Stomach smooth muscle (tissue), 2 donors: Measurements from ENCODE around the gene DGCR8.

Experiments
- H3K27ac ChIP-seq: one replicate; pipeline ENCODE4 v1.7.0; 2013; ENCODE audit warnings: mild to moderate bottlenecking, low read length, inconsistent platforms
- H3K27me3 ChIP-seq, 2 donors: one replicate each; pipeline ENCODE4 v1.7.0; 2013; ENCODE audit warnings: low read length in 2 of 2; ENCODE audit not compliant: insufficient read depth in 2 of 2, control insufficient read depth in 1 of 2
- H3K36me3 ChIP-seq, 2 donors: one replicate each; pipeline ENCODE4 v1.7.0; 2013; ENCODE audit warnings: low read length in 2 of 2; ENCODE audit not compliant: control insufficient read depth in 2 of 2, insufficient read depth in 2 of 2
- H3K4me1 ChIP-seq: one replicate; pipeline ENCODE4 v1.7.0; 2013; ENCODE audit warnings: low read length; ENCODE audit not compliant: control insufficient read depth, insufficient read depth
- H3K4me3 ChIP-seq, 2 donors: one replicate each; pipeline ENCODE4 v1.7.0; 2013; ENCODE audit warnings: low read length in 2 of 2
- H3K9ac ChIP-seq, 2 donors: one replicate each; pipeline ENCODE4 v1.7.0; 2013; ENCODE audit warnings: low read length in 2 of 2, mild to moderate bottlenecking in 1 of 2
- H3K9me3 ChIP-seq, 2 donors: one replicate each; pipeline ENCODE4 v1.7.0; 2013; ENCODE audit warnings: low read length in 2 of 2; ENCODE audit not compliant: control insufficient read depth in 2 of 2
- donor health status: healthy.
- donor health status: Pancreatic carcinoma.

DGCR8 gene

DNA sequence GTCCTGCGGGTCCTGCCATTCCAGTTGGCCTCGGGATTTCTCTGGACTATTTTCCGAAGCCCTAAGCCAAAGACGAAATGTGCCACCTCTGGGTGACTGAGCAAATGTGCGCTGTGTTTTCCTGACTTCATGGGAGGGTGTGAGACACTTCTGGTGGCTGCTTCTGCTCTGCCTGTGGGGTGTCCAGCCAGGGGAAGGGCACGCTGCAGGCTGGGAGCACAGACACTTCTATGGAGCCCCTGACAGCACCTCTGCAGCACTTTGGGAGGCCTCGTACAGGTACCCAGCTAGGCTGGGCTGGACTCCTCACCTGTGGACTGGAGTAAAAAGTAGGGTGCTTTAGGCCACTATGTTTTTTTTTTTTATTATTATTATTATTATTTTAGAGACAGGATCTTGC, 41.5 kb upstream of the DGCR8 start:
- Histone ChIP-seq H3K36me3 (peaks cover 10 to 21% of the 10 kb centered on the region in 2 donors), H3K9me3 (no peaks in the 10 kb centered on the region), H3K9ac (no peak overlapping the region), H3K4me1 (peaks cover under 1% of the 10 kb centered on the region), H3K27me3 (no peaks in the 10 kb centered on the region), H3K4me3 (no peak overlapping the region), H3K27ac (no peak overlapping the region)

DNA sequence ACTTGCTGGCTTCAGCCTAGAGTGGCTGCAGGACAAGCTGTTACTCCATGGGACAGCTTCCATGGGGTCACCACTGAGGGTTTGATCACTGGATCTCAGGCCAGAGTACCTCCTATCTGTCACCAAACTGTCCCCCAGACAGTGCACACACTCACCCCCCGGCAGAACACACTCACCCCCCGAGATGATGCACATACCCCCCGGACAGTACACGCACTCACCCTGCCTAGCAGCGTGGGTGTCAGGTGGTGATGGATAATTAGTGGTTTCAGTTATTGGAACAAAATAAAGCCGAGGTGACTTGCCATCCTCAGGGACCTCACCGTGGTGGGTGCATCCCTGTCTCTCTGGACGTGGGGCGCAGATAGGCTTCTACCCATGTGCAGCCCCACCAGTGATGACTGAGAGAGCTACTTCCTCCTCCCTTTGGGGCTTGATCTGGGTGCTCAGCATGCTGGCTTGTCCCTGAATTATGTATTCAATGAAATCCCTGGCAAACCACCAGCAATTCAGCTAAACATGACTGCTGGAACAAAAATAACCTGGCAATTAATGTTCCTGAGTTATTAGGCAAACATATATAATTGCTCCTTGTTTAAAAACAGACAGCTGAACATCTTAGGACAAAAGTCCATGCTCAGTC, 40.2 kb upstream of the DGCR8 start:
- H3K4me1 ChIP-seq, result no peaks in the 10 kb centered on the region
- H3K27me3 ChIP-seq, result no peaks in the 10 kb centered on the region
- H3K9me3 ChIP-seq, result no peaks in the 10 kb centered on the region
- no peak overlapping the region for H3K9ac ChIP-seq
- no peak overlapping the region for H3K4me3 ChIP-seq
- no peak overlapping the region for H3K27ac ChIP-seq
- peaks cover 13 to 29% of the 10 kb centered on the region in 2 donors for H3K36me3 ChIP-seq

DNA sequence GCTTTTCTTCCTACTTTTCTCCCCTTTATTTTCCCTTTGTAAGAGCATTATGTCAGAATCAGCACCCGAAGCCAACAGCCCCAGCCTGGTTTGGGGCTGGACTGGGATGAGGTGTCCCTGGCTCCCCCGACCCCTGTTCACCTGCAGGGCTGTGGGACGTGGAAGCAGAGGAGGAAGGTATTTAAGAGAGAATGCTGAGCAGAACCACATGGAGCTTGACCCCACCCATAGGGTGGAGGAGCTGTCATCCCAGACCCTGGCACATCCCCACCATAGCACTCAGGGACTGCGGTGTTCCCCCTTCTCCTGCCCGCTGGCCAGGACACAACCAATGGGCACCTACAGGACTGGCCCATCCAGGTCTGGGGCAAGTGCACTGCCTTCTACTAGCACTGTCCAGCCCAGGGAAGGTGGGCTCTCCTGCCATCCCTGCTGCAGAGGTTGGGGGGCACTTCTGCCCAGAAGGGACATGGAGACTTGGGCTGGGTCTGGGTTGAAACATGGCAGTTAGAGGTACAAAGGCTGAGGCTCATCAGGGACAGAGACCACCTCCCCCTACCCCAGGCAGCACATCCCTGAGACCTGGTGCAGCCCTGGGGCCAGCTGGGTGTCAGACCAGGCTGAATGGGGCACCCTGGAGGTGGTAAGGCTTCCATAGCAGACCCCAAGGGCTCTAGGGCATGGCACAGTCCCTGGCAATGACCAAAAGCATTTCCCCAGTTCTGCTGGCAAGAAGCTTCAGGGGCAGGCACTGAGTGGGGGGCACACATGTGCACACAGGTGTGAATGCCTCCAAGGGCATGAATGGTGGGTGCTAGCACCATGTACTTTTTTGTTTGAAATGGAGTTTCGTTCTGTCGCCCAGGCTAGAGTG, 39.5 kb upstream of the DGCR8 start:
- no peaks in the 10 kb centered on the region for H3K4me1 ChIP-seq
- H3K9me3 ChIP-seq, result no peaks in the 10 kb centered on the region
- H3K9ac ChIP-seq, result no peak overlapping the region
- peaks cover 13 to 30% of the 10 kb centered on the region in 2 donors for H3K36me3 ChIP-seq
- H3K27ac ChIP-seq, result no peak overlapping the region
- no peak overlapping the region for H3K4me3 ChIP-seq
- no peaks in the 10 kb centered on the region for H3K27me3 ChIP-seq

DNA sequence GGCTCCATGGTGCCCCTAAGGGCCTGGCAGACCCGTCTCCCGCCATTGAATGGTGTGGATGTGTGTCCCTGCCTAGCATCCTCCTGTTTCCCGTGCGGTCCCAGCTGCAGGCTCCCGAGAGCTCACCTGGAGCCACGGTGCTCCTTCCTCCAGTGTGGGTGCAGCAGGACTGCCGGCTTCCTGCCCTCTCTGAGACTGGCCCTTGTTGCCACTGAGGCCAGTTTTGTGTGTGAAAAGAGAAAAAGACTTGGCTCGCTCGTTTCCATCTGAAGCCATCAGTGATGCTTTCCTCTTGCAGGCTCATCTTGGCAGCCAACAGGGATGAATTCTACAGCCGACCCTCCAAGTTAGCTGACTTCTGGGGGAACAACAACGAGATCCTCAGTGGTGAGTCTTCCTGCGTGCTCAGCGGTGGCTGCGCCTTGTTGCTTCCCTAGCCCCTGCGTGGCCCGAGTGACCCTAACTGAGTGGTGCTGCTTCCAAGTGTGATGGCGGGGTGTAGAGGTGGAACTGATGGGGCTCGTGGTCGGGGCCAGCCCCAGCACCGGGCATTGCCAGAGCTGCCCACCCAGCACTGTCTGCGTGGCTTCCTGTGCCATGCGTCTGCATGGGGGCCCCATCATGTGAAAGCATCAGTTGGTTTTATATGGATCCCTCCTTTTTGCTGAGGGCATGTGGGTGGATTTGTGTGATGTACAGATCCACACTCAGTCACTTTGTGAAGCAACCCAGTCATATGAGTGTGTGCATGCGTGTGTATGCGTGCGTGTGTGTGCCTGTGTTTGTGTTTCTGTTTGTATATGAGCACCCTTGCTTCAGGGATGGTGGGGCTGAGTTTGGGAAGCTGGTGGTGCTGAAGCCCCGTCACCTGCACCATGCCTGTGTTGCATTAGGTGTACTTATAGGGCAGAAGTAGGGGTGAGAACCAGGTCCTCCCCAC, 36.7 kb upstream of the DGCR8 start:
- no peaks in the 10 kb centered on the region for H3K9me3 ChIP-seq
- peaks cover 4 to 30% of the 10 kb centered on the region in 2 donors for H3K36me3 ChIP-seq
- no peaks in the 10 kb centered on the region for H3K27me3 ChIP-seq
- no peak overlapping the region for H3K4me3 ChIP-seq
- no peaks in the 10 kb centered on the region for H3K4me1 ChIP-seq
- no peak overlapping the region for H3K27ac ChIP-seq
- H3K9ac ChIP-seq, result no peak overlapping the region

DNA sequence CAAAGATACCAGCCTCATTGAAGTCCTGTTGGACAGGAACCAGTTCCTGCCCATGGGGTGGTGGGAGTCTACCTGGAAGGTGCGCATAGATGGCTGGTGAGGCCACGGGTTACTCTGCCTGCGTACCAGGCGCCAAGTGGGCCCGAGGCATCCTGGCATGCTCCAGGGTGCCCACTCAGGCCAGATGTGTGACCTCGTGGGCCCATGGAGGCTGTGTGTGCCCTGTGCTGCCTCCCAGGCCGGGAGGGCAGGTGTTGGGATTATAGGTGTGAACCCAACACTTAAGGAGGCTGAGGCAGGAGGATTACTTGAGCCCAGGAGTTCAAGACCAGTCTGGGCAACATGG, 36.1 kb upstream of the DGCR8 start:
- Histone ChIP-seq H3K27me3 (no peaks in the 10 kb centered on the region), H3K4me1 (no peaks in the 10 kb centered on the region), H3K9ac (no peak overlapping the region), H3K9me3 (no peaks in the 10 kb centered on the region), H3K36me3 (peaks cover 4 to 28% of the 10 kb centered on the region in 2 donors), H3K27ac (no peak overlapping the region), H3K4me3 (no peak overlapping the region)

DNA sequence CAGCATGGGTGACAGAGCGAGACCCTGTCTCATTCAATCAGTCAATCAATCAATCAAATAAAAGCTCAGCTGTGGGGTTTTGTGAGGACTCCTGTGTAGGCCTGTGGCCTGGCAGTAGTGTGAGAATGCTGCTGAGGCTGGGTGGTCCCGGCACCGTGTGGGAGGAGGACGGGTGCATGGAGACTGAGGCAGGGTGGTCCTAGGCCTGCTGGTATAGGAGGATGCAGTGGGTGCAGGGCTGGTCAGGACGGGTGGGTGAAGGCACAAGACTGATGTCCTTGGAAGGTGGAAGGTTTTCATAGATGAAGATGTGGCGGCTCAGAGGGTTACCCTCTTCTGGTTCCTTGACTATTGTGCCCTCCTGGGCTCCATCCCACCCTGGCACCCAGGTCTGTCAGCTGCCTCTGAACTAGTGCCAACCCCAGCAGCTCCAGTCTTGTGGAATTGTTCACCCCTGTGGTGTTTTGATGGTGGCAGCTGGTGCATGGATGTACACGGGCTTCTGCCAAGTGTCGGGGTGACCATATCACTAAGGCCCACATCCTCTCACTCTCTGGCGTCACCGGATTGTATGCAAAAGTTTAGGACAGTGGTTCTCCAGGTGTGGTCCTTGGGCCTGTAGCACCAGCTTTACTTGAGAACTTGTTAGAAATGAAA, 35.4 kb upstream of the DGCR8 start:
- peaks cover 4 to 28% of the 10 kb centered on the region in 2 donors for H3K36me3 ChIP-seq
- H3K9me3 ChIP-seq, result no peaks in the 10 kb centered on the region
- H3K4me3 ChIP-seq, result no peak overlapping the region
- no peaks in the 10 kb centered on the region for H3K4me1 ChIP-seq
- H3K9ac ChIP-seq, result no peak overlapping the region
- no peak overlapping the region for H3K27ac ChIP-seq
- H3K27me3 ChIP-seq, result no peaks in the 10 kb centered on the region

DNA sequence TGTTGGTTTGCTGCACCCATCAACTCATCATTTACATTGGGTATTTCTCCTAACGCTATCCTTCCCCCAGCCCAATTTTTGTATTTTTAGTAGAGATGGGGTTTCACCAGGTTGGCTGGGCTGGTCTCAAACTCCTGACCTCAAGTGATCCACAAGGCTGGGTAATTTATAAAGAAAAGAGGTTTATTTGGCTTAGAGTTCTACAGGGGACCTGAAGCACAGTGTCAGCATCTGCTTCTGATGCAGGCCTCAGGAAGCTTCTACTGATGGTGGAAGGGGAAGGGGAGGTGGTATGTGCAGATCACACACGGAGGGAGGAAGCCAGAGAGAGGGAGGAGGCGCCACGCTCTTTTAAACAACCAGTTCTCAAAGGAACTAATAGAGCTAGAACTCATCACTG, 33.3 kb upstream of the DGCR8 start:
- Histone ChIP-seq H3K27ac (no peak overlapping the region), H3K36me3 (peaks cover 4 to 21% of the 10 kb centered on the region in 2 donors), H3K9ac (no peak overlapping the region), H3K4me3 (no peak overlapping the region), H3K27me3 (no peaks in the 10 kb centered on the region), H3K4me1 (no peaks in the 10 kb centered on the region), H3K9me3 (no peaks in the 10 kb centered on the region)

DNA sequence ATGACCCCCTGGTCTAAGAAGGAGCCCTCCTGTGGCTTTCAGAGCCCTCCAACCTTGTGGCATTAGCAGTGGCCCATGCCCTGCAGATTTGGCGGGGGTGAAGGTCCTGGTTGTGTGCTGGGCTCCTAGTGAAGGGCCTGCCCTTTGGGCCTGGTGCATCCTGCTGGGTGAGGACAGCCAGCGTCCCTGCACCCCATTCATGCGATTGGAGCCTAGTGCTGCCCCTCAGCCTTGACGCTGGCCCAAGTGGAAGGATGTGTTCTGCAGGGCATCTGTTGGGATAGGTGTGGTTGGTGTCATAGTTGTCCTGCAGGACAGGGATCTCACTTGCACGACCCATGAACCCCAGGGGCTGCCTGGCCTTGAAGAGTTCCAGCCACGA, 28.1 kb upstream of the DGCR8 start:
- Histone ChIP-seq H3K36me3 (peaks cover 19 to 27% of the 10 kb centered on the region in 2 donors), H3K27ac (no peak overlapping the region), H3K9me3 (no peaks in the 10 kb centered on the region), H3K4me1 (no peaks in the 10 kb centered on the region), H3K27me3 (no peaks in the 10 kb centered on the region), H3K9ac (no peak overlapping the region), H3K4me3 (no peak overlapping the region)

DNA sequence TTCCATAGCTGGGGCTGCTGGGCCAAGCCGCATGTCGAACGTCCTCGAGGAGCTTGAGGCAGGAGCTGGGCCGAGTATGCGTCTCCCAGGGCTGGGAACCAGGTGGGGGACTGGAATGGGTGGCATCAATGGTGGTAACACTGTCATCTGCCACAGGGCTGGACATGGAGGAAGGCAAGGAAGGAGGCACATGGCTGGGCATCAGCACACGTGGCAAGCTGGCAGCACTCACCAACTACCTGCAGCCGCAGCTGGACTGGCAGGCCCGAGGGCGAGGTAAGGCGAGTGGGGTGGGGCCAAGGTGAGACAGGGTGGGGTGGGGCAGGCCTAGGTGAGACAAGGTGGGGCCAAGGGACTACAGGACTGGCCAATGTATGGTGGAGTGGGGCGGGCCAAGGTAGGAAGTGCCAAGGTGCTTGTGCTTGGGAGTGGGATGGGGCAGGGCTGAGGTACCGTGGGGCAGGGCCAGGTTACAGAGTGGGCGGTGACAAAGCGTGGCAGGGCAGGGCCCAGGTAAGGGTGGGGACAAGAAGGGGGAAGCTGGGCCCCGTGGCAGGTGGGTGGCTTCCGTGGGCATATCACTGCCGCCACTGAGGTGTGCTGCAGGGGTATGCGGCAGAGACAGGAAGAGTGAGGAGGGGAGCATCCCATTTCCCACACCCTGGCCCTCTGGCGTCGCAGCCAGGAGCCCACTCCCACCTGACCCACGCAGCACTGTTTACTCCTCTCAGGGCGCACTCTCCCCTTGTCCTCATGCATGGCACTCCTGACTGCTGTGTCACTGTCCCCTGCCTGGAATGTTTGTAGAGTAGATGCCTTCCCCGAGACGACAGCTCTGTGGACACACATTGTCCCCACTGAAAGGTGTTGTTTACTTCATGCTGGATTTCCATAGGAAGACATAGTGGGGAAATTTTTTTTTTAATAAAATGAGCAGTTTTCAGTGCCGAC, 27.5 kb upstream of the DGCR8 start:
- no peak overlapping the region for H3K9ac ChIP-seq
- H3K27ac ChIP-seq, result no peak overlapping the region
- H3K27me3 ChIP-seq, result no peaks in the 10 kb centered on the region
- H3K9me3 ChIP-seq, result no peaks in the 10 kb centered on the region
- H3K36me3 ChIP-seq, result peaks cover 19 to 29% of the 10 kb centered on the region in 2 donors
- no peaks in the 10 kb centered on the region for H3K4me1 ChIP-seq
- no peak overlapping the region for H3K4me3 ChIP-seq
